SU-DHL-6 (cell line): ENCODE results near the gene NRTN.
"Not testable (repeated sequence)": the region's sequence is repeated elsewhere in the genome, so short reads cannot be mapped to it uniquely, and the experiment has no call there.

Source experiments
- H2AFZ ChIP-seq: fragments of 200-600 bp; sonication (generic); 2 replicates; pipeline ENCODE4 v1.6.1; 2014; ENCODE audit warnings: low read depth, mild to moderate bottlenecking, moderate library complexity, mixed read lengths, antibody characterized with exemption, low read length; ENCODE audit not compliant: severe bottlenecking
- H3F3A ChIP-seq: fragments of 200-600 bp; shearing (Covaris generic); 2 replicates; pipeline ENCODE4 v1.6.0; 2016; ENCODE audit warnings: antibody characterized with exemption, mild to moderate bottlenecking; ENCODE audit not compliant: insufficient read depth
- H3K27ac ChIP-seq: fragments of 200-600 bp; sonication (generic); 2 replicates; pipeline ENCODE4 v1.5.1; 2016; ENCODE audit warnings: low read depth, mild to moderate bottlenecking, low read length, moderate library complexity, mixed read lengths
- H3K27me3 ChIP-seq: fragments of 200-600 bp; sonication (generic), shearing (Covaris generic); 2 replicates; pipeline ENCODE4 v1.6.0; 2014; ENCODE audit warnings: mild to moderate bottlenecking, low read length
- H3K36me3 ChIP-seq: fragments of 200-600 bp; sonication (generic); 2 replicates; pipeline ENCODE4 v1.6.1; 2014; ENCODE audit warnings: mild to moderate bottlenecking, low read length, mixed read lengths
- H3K4me2 ChIP-seq: fragments of 300-600, 200-600 bp; shearing (Covaris generic), sonication (generic); 2 replicates; pipeline ENCODE4 v1.6.0; 2014; ENCODE audit warnings: low read length, low read depth, mild to moderate bottlenecking; ENCODE audit not compliant: poor library complexity, severe bottlenecking
- H3K4me3 ChIP-seq: fragments of 200-600 bp; sonication (generic); 2 replicates; pipeline ENCODE4 v1.5.1; 2014; ENCODE audit warnings: antibody characterized with exemption, low read length, mild to moderate bottlenecking, mixed read lengths; ENCODE audit not compliant: insufficient read depth, poor library complexity, severe bottlenecking
- H3K79me2 ChIP-seq: fragments of 200-600 bp; sonication (generic); 2 replicates; pipeline ENCODE4 v1.6.1; 2014; ENCODE audit warnings: mild to moderate bottlenecking, low read length, moderate library complexity; ENCODE audit not compliant: insufficient read depth
- H3K9ac ChIP-seq: fragments of 200-600 bp; sonication (generic); 2 replicates; pipeline ENCODE4 v1.7.0; 2014; ENCODE audit warnings: mild to moderate bottlenecking, low read length
- H3K9me2 ChIP-seq: fragments of 200-600 bp; sonication (generic); replicated peaks from 2 replicates; pipeline ENCODE4 v1.6.1; 2014; ENCODE audit warnings: low read length; ENCODE audit not compliant: insufficient read depth
- H3K9me3 ChIP-seq: fragments of 200-600 bp; sonication (generic); 2 replicates; pipeline ENCODE4 v1.6.1; 2014; ENCODE audit warnings: low read length, mixed read lengths; ENCODE audit not compliant: insufficient read depth
- H4K20me1 ChIP-seq: fragments of 200-600 bp; sonication (generic); 2 replicates; pipeline ENCODE4 v1.6.1; 2014; ENCODE audit warnings: low read depth, mild to moderate bottlenecking, antibody characterized with exemption, low read length, moderate library complexity, mixed read lengths
- CTCF ChIP-seq: fragments of 200-600 bp; sonication (generic); IDR thresholded peaks from one replicate; pipeline ENCODE4 v1.5.1; 2017; ENCODE audit warnings: antibody characterized with exemption, mild to moderate bottlenecking, low read length, moderate library complexity; ENCODE audit not compliant: insufficient read depth, poor library complexity, severe bottlenecking
- EZH2phosphoT487 ChIP-seq: fragments of 200-600 bp; sonication (generic), shearing (Covaris generic); conservative IDR thresholded peaks from 2 replicates; pipeline ENCODE4 v1.6.1; 2018; ENCODE audit warnings: mild to moderate bottlenecking, antibody characterized with exemption, low read length, moderate library complexity, mixed read lengths

Gene NRTN

DNA sequence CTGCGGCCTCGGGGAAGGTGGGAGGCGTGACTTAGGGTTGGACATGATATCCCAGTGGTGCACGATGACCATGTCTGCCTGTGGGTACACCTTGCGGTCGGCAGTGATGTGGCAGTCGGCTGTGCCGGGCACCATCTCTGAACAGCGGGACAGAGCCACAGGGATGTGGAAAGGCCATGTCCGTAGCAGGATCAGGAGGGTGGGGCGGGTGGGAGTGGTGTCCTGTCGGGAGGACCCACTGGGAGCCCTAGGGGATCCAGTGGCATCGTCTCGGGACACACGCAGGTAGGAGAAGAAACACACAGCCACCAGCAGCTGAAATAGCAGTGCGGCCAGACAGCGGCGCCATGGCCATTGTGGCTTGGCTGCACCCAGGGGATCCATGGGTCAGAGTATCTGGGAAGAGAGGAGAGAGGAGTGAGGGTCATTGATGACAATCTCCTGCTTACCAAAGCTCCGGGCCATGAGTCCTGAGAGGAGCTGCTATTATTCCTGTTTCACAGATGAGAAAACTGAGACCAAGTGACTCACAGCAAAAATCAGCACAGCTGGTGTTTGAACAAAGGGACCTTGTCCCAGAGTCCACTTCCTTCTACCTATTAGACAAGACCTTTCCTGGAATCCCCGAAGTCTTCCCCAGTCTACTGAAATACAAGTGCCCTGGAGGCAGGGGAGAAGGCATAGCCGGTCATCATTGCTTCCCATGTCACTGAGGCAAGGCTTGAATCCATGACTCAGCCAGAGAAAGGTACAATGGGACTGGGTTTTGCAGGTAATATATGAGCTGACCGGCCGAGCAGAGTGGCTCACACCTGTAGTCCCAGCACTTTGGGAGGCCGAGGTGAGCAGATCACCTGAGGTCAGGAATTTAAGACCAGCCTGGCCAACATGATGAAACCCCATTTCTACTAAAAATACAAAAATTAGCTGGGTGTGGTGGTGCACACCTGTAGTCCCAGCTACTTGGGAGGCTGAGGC, 39.9 kb downstream of the NRTN start:
- TF ChIP-seq EZH2phosphoT487 (no peak), CTCF (no peak)
- H3K9me2 ChIP-seq = no peaks in the 10 kb centered on the region
- H3K36me3 ChIP-seq = no peaks in the 10 kb centered on the region
- H3F3A ChIP-seq = no peaks in the 10 kb centered on the region
- no peaks in the 10 kb centered on the region for H3K79me2 ChIP-seq
- no peak overlapping the region for H3K9ac ChIP-seq
- H3K27ac ChIP-seq = no peak overlapping the region
- H4K20me1 ChIP-seq = no peaks in the 10 kb centered on the region
- H3K9me3 ChIP-seq = no peaks in the 10 kb centered on the region
- no peak overlapping the region for H3K4me2 ChIP-seq
- no peaks in the 10 kb centered on the region for H3K27me3 ChIP-seq
- H2AFZ ChIP-seq = no peak overlapping the region
- H3K4me3 ChIP-seq = no peak overlapping the region

GRCh38 chr19:5847846-5848245, 43.0 kb downstream of the NRTN start:
- not testable (repeated sequence) for H4K20me1 ChIP-seq, H2AFZ ChIP-seq, H3K27me3 ChIP-seq, H3K27ac ChIP-seq, H3K36me3 ChIP-seq, H3K9me2 ChIP-seq, H3K9me3 ChIP-seq, H3F3A ChIP-seq, H3K4me2 ChIP-seq, H3K4me3 ChIP-seq, H3K79me2 ChIP-seq, H3K9ac ChIP-seq

- H3K4me3 ChIP-seq, H3K4me2 ChIP-seq, H3K79me2 ChIP-seq, H3K9me3 ChIP-seq, H3K36me3 ChIP-seq, H3K27me3 ChIP-seq, H3F3A ChIP-seq, H4K20me1 ChIP-seq, H3K27ac ChIP-seq, H3K9ac ChIP-seq, H3K9me2 ChIP-seq, H2AFZ ChIP-seq: not testable (repeated sequence)
Measured at GRCh38 chr19:5848621-5849020, 43.8 kb downstream of the NRTN start.

DNA sequence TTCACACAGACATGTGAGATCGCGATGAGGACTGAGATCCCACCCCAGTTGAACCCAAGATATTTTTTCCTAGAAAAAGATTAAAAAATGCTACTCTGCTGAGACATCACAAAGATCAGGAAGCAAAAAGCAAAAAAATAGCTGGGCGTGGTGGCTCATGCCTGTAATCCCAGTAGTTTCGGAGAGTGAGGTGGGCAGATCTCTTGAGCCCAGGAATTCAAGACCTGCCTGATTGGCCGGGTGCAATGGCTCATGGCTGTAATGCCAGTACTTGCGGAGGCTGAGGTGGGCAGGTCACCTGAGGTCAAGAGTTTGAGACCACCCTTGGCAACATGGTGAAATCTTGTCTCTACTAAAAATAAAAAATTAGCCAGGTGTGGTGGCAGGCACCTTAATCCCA, 45.3 kb downstream of the NRTN start:
- Histone ChIP-seq H3K27me3 (no peaks in the 10 kb centered on the region), H3K36me3 (no peaks in the 10 kb centered on the region), H3F3A (no peaks in the 10 kb centered on the region), H2AFZ (no peak overlapping the region), H4K20me1 (no peaks in the 10 kb centered on the region), H3K79me2 (no peaks in the 10 kb centered on the region), H3K4me2 (no peak overlapping the region), H3K27ac (no peak overlapping the region), H3K9me3 (no peaks in the 10 kb centered on the region), H3K9ac (no peak overlapping the region), H3K4me3 (no peak overlapping the region), H3K9me2 (no peaks in the 10 kb centered on the region)
- TF ChIP-seq EZH2phosphoT487 (no peak), CTCF (no peak)
